Stimulated activated naive CD8-positive, alpha-beta T cell treated with anti-CD3 and anti-CD28 coated beads, Interleukin-15, Interleukin-2, amounts not matched to agents 100 U/mL and 50 U/mL, for 24 hours (primary cell): ENCODE measurements around the gene NLGN2.

Source experiments
- ATAC-seq: fragments of 150-1000 bp; cut with Tn5 transposase; one replicate; pipeline ENCODE4 v1.10.0; 2021
- DNase-seq: peaks from one replicate; pipeline ENCODE4 v3.0.0; 2021

The NLGN2 gene

DNA sequence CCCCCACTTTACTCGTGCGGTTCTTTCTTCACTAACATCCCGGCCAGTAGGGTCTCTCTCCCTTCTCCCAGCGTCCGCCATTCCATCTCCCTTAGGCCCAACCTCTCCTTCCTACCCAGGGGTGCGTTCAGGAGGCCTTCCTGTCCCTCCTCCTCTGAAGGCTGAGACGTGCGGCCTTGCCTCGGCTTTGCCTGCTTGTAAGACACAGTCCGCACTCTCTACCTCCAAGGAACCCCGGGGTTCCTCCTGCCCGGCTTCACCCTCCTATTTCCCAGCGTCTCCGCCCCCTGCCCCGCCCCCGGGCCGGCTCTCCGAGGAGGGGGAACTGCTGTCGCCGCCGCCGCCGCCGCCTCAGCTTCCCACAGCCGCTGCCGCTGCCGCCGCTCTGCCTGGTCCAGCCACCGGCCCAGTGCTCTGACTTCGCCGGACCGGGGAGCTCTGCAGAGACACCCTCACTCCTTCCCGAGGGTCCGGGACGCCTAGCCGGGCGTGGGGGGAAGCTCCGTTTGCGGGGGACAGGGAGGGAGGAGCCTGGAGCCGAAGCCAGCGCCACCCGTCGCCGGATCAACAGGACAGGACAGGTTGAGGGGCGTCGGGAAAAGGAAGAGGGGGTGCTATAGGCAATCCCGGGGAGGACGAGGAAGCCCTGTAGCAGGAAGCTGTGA is 30.4 kb downstream of the NLGN2 start:
- ATAC-seq (no peak), DNase-seq (peak; percentile 80)

DNA sequence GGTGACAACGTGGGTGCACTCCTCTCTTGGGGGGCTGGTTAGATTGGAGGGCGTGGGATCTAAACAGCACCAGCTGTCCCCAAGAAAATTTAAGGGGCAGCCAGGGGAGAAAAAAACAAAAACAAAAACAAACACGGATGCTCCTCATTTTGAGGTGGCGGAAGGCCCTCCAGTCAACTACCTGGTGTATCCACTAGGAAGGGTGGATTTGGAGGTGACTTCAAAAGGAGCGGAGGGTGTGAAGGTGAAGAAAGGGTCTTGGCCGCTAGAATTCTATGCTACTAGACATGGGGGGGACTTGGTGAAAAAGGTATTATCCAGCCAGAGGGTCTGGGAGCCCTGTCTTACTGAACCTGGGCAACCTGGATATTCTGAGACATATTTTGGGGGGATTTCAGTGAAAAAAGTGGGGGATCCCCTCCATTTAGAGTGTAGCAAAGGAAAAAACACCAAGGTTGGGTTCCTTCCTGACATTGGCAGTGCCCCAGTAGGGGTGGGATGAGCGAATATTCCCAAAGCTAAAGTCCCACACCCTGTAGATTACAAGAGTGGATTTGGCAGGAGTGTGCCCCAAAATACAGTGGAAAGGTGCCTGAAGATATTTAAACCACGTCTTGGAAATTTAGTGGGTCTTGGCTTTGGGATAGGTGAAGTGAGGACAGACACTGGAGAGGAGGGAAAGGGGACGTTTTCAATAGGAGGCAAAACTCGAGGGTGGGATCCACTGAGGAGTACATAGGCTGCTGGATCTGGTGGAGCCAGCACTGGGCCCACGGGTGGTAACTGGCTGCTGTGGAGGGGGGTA is 31.2 kb downstream of the NLGN2 start:
- no peak for DNase-seq
- no peak for ATAC-seq

DNA sequence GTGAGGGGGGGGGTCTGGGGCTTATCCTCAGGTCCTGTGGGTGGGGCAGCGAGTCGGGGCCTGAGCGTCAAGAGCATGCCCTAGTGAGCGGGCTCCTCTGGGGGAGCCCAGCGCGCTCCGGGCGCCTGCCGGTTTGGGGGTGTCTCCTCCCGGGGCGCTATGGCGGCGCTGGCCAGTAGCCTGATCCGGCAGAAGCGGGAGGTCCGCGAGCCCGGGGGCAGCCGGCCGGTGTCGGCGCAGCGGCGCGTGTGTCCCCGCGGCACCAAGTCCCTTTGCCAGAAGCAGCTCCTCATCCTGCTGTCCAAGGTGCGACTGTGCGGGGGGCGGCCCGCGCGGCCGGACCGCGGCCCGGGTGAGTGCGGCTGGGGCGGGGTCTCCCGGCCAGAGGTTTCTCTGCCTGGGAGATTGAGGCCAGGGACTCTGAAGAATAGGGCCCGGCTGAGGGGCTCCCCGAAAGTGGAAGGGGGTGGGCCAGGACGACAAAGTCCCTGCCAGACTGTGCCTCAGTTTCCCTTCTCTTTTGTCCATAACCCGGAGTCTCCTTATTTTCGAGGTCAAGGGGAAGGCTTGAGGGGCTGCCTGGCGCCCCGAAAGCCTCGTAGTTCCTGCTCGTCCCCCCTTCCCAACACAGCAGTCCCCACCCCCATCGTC is 31.9 kb downstream of the NLGN2 start, which contains the start of gene FGF11:
Gene FGF11, plus strand, starts transcription at position 51 of the 651 bp plus-strand sequence. Its CDS starts 109 bp downstream, at position 160.
- DNase-seq (peak; percentile 25), ATAC-seq (no peak)

DNA sequence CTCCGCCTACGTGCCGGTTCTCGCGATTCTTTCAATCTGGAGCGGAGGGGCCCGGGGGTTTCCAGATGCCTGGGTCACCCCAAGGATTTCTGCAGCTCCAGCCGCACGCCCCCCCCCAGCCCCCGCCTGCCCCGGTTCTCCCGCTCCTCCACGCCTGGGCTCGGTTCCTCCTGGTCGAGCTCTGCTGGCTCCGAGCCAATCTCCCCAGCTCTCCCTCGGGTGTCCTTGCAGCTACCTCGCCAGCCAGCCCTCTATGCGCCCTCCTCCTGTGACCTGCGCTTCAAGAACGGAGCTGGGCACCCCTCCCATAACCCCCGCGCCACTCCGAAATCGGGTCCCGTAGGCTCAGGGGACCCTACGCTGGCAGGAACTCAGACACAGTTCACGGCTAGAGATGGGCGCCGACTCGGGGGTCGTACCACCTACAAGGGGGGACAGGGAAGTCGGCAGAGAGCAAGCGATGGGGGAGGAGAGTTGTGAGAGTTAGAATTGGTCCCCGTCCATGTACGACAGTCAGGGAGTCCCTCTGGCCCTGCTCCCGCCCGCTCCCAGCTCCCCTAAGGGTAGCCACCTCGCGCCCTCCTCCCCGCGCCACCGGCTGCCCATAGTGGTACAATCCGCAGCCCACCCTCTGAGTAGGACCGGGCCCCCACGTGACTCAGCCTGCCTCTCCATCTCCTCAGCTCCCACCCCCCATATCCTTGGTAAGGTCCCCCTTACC is 32.6 kb downstream of the NLGN2 start:
- no peak for ATAC-seq
- DNase-seq, result peak; percentile 73

DNA sequence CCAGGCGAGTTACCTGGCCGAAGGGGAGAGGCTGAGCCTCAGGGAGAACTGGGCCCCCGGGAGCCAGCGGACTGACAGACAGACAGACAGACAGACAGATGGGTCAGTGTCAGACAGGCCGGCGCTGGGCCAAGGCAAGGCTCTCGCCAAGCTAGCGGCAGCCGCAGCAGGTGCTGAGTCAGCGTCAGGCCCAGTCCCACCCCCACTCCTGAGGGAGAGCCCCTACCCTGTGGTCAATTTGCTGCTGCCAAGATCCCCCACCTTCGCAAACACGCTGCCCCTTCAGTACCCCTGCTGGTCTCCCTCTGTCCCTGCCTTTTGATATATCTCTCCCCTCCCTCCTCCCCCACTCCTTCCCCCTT is 33.2 kb downstream of the NLGN2 start:
- ATAC-seq, result no peak

DNA sequence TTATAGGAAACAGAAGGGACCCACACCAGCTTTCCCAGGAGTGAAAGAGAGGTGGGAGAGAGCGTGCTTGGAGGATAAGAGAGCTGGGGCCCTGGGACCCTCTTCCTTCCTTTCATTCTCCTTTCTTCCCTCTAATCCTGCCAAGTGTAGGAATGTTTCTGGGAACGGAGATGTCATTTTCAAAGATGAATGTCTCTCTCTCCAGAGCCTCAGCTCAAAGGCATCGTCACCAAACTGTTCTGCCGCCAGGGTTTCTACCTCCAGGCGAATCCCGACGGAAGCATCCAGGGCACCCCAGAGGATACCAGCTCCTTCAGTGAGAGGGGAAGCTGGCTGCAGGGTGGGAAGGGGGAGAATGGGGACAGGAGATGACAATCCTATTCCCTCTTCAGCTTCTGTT is 33.6 kb downstream of the NLGN2 start:
- no peak for ATAC-seq

More for the DNA sequence above, 33.2 kb downstream of the NLGN2 start:
- peak; percentile 53 for DNase-seq

DNA sequence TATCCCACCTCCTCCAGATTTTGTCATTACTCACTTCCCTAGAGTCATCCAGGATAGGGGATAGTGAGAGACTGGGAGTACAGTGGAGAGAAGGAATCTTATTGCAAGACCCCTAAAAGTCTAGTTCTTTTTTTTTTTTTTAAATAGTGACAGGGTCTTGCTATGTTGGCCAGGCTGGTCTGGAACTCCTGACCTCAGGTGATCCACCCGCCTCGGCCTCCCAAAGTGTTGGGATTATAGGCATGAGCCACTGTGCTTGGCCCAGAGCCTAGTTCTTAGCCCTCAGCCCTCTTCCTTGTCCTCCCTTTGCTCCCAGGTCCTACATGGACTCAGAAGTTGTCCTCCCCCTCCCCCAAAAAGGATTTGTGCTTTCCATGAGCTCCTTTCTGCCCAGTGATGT is 34.5 kb downstream of the NLGN2 start:
- no peak for ATAC-seq
- no peak for DNase-seq

More for the DNA sequence above, 33.6 kb downstream of the NLGN2 start:
- no peak for DNase-seq

DNA sequence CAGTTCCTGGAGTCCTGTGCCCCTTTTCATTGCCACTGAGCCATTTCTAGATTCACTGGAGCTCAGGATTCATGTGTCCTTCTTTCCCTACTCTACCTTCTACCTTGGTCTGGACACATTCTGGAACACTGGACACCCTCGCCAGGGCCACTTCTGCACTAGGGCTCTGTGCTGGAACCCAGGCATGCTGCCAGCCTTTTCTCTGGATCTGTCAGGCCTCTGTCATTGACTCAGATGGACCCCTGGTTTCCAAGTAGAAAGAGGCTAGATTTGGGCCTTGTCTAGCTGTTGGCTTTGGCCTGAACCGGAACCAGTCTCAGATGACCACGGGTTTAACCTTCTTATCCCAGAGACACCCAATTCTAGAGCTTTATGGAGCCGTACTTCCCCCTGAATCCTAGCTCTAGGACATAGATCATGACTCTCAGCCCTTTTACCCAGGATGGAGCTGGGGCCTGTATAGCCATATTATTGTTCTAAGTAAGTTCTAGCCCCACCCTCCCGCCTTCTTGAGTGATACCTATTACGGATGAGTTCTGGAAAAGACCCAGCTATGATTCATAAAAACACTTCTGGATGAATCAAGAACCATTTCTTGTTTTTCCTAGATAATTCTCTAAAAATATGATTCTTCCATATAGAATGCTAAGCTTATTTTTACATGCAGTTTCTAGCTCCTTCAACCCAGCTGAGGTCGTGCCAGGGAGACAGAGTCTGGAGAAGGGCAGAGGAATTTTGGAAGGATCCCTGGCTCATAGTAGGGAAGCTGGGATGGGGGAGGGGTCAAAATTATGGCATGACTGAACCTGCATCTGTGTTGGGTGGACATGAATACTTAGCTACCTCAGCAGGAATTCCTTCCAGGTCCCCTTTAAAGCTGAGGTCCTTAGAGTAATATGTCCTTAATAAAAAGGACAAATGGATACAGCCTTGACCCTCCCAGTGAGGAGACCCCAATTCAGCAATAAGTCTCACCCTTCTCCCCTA is 36.1 kb downstream of the NLGN2 start:
- no peak for ATAC-seq
- DNase-seq, result no peak

DNA sequence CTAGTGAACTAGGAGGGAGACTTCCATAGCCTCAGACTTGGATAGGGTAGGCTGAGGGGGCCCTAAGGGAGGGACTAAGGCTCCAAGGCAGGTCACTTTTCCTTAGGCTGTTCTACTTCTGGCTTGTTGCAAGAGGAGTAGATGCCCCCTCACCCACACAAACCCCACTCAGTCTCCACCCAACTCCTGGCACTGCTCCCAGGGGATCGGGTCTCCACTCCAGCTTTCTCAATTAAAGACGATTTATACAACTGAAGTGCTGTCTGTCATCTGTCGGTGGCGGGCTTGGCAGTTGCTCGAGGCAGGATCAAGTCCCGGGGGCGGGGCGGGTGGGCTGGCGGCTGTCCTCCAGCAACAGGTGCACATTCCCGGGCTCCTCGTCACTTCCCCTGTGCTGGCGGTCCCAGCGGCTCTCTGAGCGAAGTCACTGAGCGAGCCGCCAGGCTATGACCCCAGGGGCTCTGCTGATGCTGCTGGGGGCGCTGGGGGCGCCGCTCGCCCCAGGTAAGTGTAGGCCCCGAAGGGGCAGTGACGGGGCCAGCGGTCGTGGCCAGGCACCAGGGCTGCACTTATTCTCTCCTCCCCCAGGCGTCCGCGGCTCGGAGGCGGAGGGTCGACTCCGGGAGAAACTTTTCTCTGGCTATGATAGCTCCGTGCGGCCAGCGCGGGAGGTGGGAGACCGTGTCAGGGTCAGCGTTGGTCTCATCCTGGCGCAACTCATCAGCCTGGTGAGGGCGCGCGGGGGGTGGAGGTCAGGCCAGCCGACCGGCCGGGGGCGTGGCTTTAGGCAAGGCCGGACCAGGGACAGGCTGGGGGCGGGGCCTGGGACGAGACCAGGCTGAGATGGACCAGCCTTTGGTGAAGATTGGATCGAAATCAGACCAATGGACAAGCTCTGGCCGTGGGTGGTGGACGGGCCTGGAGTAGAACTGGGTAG is 37.3 kb downstream of the NLGN2 start, which contains the start of gene CHRNB1:
Gene CHRNB1, plus strand, starts transcription at position 380 of the 937 bp plus-strand sequence. Its CDS starts 67 bp downstream, at position 447.
- ATAC-seq, result peak; percentile 29
- DNase-seq, result peak; percentile 26

DNA sequence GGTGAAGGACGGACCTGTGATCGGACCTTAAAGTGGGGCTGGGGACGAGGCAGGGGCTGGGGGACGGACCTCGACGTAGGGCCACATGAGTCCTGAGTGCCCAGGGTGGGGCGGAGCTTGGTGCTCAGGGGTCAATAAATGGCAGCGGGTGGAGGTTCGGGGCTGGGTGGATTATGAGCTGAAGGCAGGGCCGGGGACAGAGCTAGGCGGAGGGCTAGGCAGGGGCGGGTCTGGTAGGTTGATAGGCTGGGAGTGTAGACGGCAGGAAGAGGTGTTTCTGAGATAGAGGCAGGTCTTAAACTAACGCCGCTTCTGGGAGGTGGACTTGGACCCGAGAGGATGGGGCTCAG is 37.9 kb downstream of the NLGN2 start:
- peak; percentile 41 for DNase-seq
- ATAC-seq, result peak; percentile 50

DNA sequence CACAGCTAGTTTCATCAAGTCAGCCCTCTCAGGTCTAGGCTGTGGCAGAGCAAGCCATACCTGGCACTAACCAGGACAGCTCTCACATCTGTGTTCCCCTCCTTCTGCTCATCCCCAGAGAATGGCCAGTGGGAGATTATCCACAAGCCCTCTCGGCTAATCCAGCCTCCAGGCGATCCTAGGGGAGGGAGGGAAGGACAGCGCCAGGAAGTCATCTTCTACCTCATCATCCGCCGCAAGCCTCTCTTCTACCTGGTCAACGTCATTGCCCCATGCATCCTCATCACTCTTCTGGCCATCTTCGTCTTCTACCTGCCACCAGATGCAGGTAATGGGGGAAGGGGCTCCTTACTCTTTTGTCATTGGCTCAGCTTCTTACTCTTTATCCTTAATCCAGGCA is 40.8 kb downstream of the NLGN2 start:
- DNase-seq (no peak), ATAC-seq (no peak)

DNA sequence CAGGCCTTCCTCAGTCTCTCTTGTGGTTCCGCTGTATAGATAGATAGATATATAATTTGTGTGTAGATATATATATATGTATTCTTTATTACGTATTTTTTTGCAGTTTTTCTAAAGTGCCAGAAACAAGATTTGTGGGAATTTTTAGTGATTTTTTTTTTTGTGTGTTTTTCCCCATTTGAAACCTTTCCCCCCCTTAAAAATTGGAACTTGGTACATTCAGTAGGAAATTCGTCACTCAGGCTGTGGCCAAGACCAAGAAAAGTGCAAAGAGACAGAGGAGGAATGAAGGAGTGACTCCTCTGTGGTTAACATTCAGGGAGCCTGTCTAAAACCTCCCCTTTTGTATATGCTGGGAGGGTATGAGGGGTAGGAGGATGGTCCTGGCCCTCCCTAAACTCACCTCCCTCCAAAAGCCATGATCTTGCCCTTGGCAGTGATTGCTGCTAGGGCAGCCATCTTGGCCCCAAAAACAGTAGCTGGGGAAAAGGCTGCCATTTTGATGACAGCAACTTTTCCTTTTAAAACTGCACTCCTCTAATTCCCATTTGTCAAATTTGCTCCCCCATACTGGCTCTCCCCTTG is 52.4 kb downstream of the NLGN2 start:
- DNase-seq (no peak), ATAC-seq (no peak)

DNA sequence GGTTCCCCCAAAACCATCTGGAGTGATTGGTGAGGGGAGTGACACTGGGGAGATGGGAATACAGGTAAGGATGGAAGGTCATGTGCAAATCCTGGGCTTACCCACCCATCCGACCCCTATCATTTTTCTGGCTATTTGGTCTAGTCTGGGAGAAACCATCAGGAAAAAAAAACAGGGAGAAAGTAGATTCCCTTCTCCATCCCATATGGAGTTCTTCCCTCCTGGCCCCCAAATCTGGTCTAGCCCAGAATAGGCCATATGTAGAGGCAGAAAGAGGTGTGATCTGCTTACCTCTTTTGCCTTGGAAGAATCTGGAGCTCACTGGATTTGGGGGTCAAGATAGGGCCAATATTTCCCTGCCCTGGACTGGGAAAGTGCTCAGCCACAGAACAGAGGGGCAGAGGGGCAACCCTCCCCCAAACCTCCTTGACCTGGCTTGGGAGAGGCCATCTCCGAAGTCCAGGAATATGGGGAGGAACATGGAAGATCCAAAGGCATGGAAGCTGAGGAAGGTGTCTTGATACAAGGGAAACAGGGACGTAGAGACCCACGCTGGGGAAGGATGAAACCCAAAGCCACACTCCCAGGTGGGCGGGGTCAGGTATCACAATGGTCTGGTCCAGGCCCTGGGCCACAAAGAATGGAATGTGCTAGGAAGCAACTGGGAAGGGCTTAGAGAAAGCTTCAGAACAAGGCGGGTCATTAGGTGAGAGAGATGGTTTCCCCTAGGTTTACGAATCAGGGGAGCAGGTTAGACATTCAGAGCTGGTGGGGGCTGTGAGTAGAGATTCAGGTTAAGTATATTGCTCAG is 53.4 kb downstream of the NLGN2 start:
- ATAC-seq, result no peak

DNA sequence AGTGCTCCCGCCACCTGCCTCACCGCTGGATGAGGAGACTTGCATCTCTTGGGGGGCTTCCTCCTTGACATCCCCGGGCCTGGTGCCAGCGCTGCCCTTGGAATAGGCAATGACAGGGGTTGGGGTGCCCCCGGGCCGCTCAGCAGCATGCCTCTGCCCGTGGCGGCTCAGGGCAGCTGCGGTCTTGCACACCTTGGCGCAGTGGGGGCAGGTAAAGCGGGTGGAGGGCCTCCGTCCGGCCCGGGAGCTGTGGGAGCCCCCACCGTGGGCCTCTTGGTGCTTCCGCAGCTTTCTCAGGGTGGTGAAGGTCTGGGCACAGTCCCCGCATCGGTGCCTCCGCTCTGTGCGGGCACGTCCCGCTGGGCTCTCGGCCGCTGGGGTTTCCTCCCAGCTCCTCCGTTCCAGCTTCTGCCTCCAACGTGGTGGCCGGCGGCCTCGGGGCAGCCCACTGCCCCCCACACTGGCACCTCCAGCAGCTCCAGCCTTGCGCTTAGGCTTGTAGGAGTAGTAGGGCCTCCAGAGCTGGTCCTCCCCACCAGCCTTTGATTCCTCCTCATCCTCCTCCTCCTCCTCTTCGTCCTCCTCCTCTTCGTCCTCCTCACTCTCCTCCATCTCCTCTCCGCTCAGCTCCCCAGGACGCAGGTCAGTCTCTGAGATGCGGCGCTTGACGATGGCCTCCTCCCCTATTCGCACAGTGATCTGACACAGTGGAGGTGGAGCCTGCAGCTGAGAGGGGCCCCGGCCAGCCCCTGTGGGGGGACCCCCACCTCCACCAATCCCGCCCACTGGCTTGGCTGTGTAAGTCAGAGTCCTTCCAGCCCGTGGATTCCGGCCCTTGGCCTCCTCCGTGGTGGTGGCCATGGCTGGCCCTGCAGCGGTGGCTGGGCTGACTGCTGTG is 55.1 kb downstream of the NLGN2 start:
- DNase-seq (no peak), ATAC-seq (no peak)

More for the DNA sequence above, 53.4 kb downstream of the NLGN2 start:
- no peak for DNase-seq

DNA sequence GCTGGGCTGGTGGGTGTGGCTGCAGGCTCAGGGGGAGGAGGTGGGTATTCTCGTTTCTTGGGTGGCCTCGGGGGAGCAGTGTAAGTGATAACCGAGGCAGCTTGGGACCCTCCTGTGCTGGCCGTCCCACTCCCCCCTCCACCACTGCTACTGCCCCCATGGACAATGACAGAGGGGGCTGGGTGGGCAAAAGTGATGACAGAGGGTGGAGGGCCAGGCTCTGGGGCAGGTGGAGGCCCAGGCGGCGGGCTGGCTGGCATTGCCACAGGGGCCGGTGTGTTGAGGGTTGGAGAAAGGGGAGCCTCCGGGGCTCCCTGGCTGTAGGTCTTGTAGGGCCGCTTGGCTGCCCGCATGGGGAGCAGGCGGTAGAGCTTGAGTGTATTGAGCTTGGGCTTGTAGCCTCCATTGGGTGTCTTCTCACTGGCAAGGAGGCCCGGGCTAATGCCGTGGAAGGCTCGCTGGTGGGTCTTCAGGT is 55.8 kb downstream of the NLGN2 start:
- ATAC-seq (no peak), DNase-seq (no peak)

DNA sequence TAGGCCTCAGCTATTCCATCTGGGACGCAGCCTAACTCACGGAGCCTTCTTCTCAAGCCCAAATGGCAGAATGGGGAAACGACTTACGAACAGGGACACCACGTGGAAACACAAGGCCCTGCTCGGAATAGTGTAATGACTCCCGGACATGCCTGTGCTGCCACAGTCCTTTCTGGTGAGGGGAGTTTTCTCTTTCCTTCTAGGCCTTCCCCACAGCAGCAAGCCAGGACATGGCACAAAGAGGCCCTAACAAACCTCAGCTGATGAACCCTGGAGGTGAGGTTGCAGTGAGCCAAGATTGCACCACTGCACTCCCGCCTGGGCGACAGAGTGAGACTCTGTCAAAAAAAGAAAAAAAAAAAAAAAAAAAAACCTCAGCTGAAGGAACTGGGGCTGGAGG is 56.4 kb downstream of the NLGN2 start:
- DNase-seq (no peak), ATAC-seq (no peak)

DNA sequence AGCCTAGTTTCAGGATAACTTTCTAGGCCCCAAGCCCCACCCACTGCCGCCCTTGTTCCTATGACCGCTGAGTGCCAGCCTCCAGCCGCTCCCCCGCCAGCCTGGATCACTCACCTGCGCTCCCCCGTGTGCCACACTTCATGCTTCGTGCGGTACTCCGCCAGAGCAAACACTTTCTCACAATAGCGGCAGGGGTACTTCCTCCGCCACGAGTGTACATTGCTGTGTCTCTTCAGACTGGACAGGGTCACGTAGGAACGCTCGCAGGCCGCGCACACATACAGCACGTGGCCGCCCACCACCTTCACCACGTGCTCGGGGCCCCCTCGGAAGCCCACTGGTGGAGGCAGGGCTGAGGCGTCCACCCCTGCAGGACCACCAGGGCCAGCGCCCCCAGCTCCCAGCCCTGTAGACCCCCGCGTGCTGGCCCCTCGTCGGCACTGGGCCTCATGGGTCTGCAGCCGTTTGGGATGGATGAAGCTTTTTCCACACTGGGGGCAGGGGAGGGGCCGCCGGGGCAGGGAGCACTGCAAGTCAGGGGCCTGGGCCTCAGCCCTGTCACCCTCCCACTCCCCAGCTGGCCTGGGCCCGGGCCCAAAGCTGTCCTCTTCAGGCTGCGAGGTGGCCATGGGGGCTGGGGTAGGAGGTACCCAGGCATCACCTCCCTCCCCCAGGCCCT is 58.1 kb downstream of the NLGN2 start:
- DNase-seq (no peak), ATAC-seq (no peak)
